Ovary (tissue), 3 donors: ENCODE results near the gene DPY19L1.
"Not testable (repeated sequence)": the region's sequence is repeated elsewhere in the genome, so short reads cannot be mapped to it uniquely, and the experiment has no call there.

ENCODE experiments used
- CTCF ChIP-seq, 3 donors: fragments of 450-650 bp in 2 of 3; fragments of 200-600 bp in 1 of 3; IDR thresholded peaks; one replicate each; pipeline versions ENCODE4 v1.5.1 to v1.8.0; 2016 to 2022; ENCODE audit warnings: antibody characterized with exemption in 3 of 3, mild to moderate bottlenecking in 1 of 3
- EP300 ChIP-seq: sonication (generic); formaldehyde crosslinking; IDR thresholded peaks from one replicate; pipeline ENCODE4 v1.6.1; 2017; ENCODE audit warnings: antibody characterized with exemption
- donor health status: DM: no; HTN: no; CAD: no.

GRCh38 chr7:35003177-35003650, 34.1 kb downstream of the DPY19L1 start:
- not testable (repeated sequence) for TF ChIP-seq EP300; CTCF (IDR thresholded peaks at IDR 0.05)
